Panc1 (cell line): ENCODE data around the gene HOXC6.
"Not testable (repeated sequence)": the region's sequence is repeated elsewhere in the genome, so short reads cannot be mapped to it uniquely, and the experiment has no call there.

Experiments used
- POLR2AphosphoS5 ChIP-seq: IDR thresholded peaks from 2 replicates; pipeline ENCODE4 v1.6.1; 2012; ENCODE audit warnings: mild to moderate bottlenecking, low read depth, low read length, moderate library complexity
- SIN3A ChIP-seq: IDR thresholded peaks from 2 replicates; pipeline ENCODE4 v1.6.1; 2012; ENCODE audit warnings: low read depth, mild to moderate bottlenecking, low read length, moderate library complexity, borderline replicate concordance; ENCODE audit not compliant: insufficient read depth
- TCF7L2 ChIP-seq: IDR thresholded peaks from 2 replicates; pipeline ENCODE4 v1.6.1; 2011; ENCODE audit warnings: mild to moderate bottlenecking, low read depth, low read length, inconsistent platforms
- TF ChIP-seq, protein P1 (sequence below): fragments of 450-650 bp; IDR thresholded peaks from 2 replicates; pipeline ENCODE4 v1.5.1; 2017; ENCODE audit warnings: mild to moderate bottlenecking

DNA sequence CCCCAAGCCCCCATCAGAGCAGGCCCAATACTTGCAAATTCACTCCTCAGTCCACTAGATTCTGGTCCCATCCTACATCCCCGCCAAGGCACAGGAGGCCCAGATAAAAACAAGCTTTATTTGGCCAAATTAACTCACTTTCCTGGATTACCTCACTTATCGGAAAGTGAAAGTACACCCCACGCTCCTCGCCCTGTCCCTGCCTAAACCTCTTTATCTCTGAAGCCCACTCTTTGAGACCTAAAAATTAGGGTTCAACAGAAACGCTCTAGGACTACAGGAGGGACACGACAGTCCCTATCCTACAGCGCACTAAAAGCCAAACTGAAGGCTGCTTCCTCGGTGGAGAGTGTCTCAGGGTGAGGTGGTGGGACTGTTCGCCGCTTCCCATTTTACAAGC is 49.6 kb downstream of the HOXC6 start:
- TF ChIP-seq, protein P1, sequence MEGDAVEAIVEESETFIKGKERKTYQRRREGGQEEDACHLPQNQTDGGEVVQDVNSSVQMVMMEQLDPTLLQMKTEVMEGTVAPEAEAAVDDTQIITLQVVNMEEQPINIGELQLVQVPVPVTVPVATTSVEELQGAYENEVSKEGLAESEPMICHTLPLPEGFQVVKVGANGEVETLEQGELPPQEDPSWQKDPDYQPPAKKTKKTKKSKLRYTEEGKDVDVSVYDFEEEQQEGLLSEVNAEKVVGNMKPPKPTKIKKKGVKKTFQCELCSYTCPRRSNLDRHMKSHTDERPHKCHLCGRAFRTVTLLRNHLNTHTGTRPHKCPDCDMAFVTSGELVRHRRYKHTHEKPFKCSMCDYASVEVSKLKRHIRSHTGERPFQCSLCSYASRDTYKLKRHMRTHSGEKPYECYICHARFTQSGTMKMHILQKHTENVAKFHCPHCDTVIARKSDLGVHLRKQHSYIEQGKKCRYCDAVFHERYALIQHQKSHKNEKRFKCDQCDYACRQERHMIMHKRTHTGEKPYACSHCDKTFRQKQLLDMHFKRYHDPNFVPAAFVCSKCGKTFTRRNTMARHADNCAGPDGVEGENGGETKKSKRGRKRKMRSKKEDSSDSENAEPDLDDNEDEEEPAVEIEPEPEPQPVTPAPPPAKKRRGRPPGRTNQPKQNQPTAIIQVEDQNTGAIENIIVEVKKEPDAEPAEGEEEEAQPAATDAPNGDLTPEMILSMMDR = not testable (repeated sequence)
- TF ChIP-seq TCF7L2, POLR2AphosphoS5, SIN3A: not testable (repeated sequence)
